Measurements from ENCODE around the gene FAM13C. TPM values are rescaled to one million over a fixed set of nuclear protein-coding genes. Genes with fewer than 3 reads are reported as not detected.

FAM13C gene
- total RNA-seq, 4 donors from 2014 or later, result 45.1 to 62.9 (median 53.1) TPM

DNA sequence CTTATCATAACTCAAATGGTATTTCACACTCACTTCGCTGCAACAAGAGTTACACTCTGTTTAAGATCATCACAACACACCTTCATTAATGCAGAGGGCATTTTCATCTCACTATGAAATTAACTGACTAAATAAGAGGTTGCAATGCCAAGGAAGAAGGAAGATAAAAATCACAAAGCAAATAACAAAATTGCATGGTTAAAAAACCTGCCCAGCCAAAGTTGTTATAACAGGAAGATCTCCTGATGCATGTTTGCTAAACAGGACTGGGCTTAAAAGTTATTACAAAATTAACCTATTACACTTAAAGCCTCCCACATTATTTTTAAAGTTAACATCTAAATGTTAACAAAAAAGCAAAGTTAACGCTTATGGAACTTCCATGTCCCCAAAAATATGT is 11.8 kb downstream of the FAM13C start:
- Histone ChIP-seq H3K27me3 (no peaks in the 10 kb centered on the region), H3K9me3 (no peaks in the 10 kb centered on the region), H3K36me3 (peaks cover 5 to 60% (median 14%) of the 10 kb centered on the region in 4 donors), H3K27ac (replicated peaks in 1 of 4) (peak overlapping the region in 1 of 4 donors; percentile 26), H3K4me1 (peaks cover 0 to 46% (median 39%) of the 10 kb centered on the region in 4 donors), H3K4me3 (no peak overlapping the region)
- WGBS, result 92% methylated on average over 2 of the region's 2 CpGs
- no peak for DNase-seq (ENCODE audit: extremely low spot score)
- intact Hi-C loops (cut with DNase I), result no loop called here
- no peak for TF ChIP-seq POLR2AphosphoS5 (IDR thresholded peaks at IDR 0.05)
- TF ChIP-seq, protein P1, sequence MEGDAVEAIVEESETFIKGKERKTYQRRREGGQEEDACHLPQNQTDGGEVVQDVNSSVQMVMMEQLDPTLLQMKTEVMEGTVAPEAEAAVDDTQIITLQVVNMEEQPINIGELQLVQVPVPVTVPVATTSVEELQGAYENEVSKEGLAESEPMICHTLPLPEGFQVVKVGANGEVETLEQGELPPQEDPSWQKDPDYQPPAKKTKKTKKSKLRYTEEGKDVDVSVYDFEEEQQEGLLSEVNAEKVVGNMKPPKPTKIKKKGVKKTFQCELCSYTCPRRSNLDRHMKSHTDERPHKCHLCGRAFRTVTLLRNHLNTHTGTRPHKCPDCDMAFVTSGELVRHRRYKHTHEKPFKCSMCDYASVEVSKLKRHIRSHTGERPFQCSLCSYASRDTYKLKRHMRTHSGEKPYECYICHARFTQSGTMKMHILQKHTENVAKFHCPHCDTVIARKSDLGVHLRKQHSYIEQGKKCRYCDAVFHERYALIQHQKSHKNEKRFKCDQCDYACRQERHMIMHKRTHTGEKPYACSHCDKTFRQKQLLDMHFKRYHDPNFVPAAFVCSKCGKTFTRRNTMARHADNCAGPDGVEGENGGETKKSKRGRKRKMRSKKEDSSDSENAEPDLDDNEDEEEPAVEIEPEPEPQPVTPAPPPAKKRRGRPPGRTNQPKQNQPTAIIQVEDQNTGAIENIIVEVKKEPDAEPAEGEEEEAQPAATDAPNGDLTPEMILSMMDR (IDR thresholded peaks at IDR 0.05), result no peak
- no peak for TF ChIP-seq POLR2A (IDR thresholded peaks at IDR 0.05; ENCODE audit: low read depth)
- TF ChIP-seq EP300 (IDR thresholded peaks at IDR 0.05), result no peak

DNA sequence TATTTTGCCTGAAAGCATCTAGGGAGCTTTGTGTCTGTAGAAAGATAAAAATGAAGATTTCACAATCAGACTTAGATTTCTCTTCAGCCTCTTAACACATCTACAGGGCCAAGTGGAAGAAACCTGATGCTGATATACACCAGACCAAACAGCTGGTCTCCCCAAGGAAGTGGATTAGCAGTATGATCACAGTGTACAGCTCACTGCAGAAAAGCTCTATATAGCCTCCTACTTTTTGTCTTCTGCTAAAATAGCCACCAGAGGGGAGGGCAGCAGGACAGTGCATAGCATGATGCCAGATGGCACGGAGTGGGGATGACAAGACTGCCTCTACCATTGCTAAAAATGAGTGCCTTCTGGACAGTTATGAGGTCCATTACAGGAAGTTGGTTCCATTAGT is 16.0 kb downstream of the FAM13C start:
- Histone ChIP-seq H3K27me3 (no peaks in the 10 kb centered on the region), H3K9me3 (no peaks in the 10 kb centered on the region), H3K4me1 (peaks cover 0 to 56% (median 49%) of the 10 kb centered on the region in 4 donors), H3K36me3 (peaks cover under 1 to 46% (median 5%) of the 10 kb centered on the region in 4 donors), H3K27ac (replicated peaks in 1 of 4) (no peak overlapping the region), H3K4me3 (no peak overlapping the region)
- TF ChIP-seq EP300 (IDR thresholded peaks at IDR 0.05), result no peak
- no peak for TF ChIP-seq POLR2AphosphoS5 (IDR thresholded peaks at IDR 0.05)
- TF ChIP-seq, protein P1 (IDR thresholded peaks at IDR 0.05), result no peak
- no peak for TF ChIP-seq POLR2A (IDR thresholded peaks at IDR 0.05; ENCODE audit: low read depth)
- no CpG with 5 or more reads among the region's 1 CpG for WGBS
- no peak for DNase-seq (ENCODE audit: extremely low spot score)
- intact Hi-C loops (cut with DNase I), result no loop called here

DNA sequence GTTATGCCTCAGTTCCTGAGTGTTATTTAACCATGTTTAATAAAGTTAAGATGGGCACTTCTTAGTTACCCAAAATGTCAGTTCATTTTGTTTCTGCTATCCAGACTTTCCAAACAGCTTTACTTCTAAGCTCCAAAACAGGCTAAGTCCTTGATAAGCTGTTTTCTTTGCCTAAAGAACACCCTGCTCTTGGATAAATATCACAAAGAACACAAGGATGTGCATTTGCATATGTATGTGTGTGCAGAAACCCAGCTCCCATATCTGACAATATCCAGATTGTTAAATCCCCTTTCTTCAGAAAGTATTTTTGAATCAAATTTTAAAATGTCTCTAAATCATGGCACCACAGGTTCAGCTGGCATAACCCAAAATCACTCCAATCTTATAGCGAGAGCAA is 19.6 kb downstream of the FAM13C start:
- DNase-seq (ENCODE audit: extremely low spot score), result no peak
- H3K27me3 ChIP-seq, result no peaks in the 10 kb centered on the region
- H3K36me3 ChIP-seq, result peaks cover 0 to 16% (median 0%) of the 10 kb centered on the region in 4 donors
- intact Hi-C loops (cut with DNase I), result no loop called here
- H3K9me3 ChIP-seq, result no peaks in the 10 kb centered on the region
- H3K4me1 ChIP-seq, result peaks cover 5 to 70% (median 69%) of the 10 kb centered on the region in 4 donors
- 43% methylated on average over 1 of the region's 1 CpG for WGBS
- H3K4me3 ChIP-seq, result no peak overlapping the region
- peak overlapping the region; percentile 1 to 25 (median 6) for H3K27ac ChIP-seq (replicated peaks in 1 of 4)
- TF ChIP-seq, protein P1 (IDR thresholded peaks at IDR 0.05), result no peak
- TF ChIP-seq POLR2A (IDR thresholded peaks at IDR 0.05; ENCODE audit: low read depth), result no peak
- TF ChIP-seq POLR2AphosphoS5 (IDR thresholded peaks at IDR 0.05), result no peak
- no peak for TF ChIP-seq EP300 (IDR thresholded peaks at IDR 0.05)

DNA sequence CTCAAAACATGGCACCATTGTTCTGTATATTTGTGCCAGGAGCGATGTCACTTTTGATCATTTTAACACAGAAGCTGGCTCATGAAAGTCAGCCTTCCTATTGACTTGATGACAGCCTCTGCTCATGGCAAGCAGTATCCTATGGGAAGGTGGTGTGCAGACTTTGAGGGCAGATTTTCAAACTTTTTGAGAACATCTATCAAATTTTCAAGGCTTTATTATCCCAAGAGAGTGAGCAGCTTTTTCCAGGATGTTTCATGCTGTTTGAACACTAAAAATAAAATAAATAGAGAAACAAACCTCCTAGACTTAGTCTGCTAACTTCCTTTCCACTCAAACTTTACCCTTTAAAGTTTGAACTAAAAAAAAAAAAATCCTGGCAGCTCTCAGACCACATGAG is 20.3 kb downstream of the FAM13C start:
- TF ChIP-seq POLR2A (IDR thresholded peaks at IDR 0.05; ENCODE audit: low read depth) (no peak), POLR2AphosphoS5 (IDR thresholded peaks at IDR 0.05) (no peak), EP300 (IDR thresholded peaks at IDR 0.05) (no peak)
- TF ChIP-seq, protein P1 (IDR thresholded peaks at IDR 0.05), result no peak
- Histone ChIP-seq H3K27ac (replicated peaks in 1 of 4) (peak overlapping the region in 3 of 4 donors; percentile 20 to 76 (median 47)), H3K27me3 (no peaks in the 10 kb centered on the region), H3K4me1 (peaks cover 9 to 75% (median 74%) of the 10 kb centered on the region in 4 donors), H3K36me3 (peaks cover 0 to 11% (median 0%) of the 10 kb centered on the region in 4 donors), H3K9me3 (no peaks in the 10 kb centered on the region), H3K4me3 (no peak overlapping the region)
- intact Hi-C loops (cut with DNase I), result no loop called here
- 100% methylated on average over 1 of the region's 1 CpG for WGBS
- no peak for DNase-seq (ENCODE audit: extremely low spot score)

DNA sequence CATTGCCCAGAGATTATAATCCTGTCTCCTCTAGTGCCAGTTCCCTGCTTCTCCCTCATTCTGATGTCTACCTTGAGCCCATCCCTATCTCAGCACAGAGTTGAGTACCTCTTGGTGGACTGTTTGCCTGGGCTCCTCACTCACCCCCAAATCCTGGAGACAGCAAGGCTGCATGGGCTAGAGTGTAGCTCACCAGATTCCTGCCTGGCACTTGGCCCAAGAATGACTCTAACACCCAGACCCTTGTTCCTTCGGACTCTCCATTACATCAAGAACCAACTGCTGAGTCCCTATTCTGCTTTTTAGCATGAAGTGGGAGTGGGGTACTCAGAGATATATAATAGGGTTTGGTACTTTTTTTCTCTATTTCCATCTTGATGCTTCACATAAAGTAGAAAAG is 22.1 kb downstream of the FAM13C start:
- no peak for DNase-seq (ENCODE audit: extremely low spot score)
- 80% methylated on average over 1 of the region's 1 CpG for WGBS
- Histone ChIP-seq H3K4me3 (no peak overlapping the region), H3K27me3 (no peaks in the 10 kb centered on the region), H3K9me3 (no peaks in the 10 kb centered on the region), H3K4me1 (peaks cover 17 to 77% (median 75%) of the 10 kb centered on the region in 4 donors), H3K27ac (replicated peaks in 1 of 4) (peak overlapping the region; percentile 69 to 80 (median 78)), H3K36me3 (peaks cover 0 to 11% (median 0%) of the 10 kb centered on the region in 4 donors)
- intact Hi-C loops (cut with DNase I), result no loop called here
- TF ChIP-seq POLR2A (IDR thresholded peaks at IDR 0.05; ENCODE audit: low read depth) (no peak), EP300 (IDR thresholded peaks at IDR 0.05) (no peak), POLR2AphosphoS5 (IDR thresholded peaks at IDR 0.05) (no peak)
- TF ChIP-seq, protein P1 (IDR thresholded peaks at IDR 0.05), result no peak

All from esophagus muscularis mucosa (tissue), 4 donors.